ENCODE results near the gene RMRP. TPM values are rescaled to one million over a fixed set of nuclear protein-coding genes. Genes with fewer than 3 reads are reported as not detected.

Gene RMRP
- total and polyA plus RNA-seq, 2 of the 4 experiments (the other 2 are of a cell fraction), result 39.7 to 13,690 TPM

GRCh38 chr9:35675732-35676392, 18.0 kb upstream of the RMRP start (continued):
- TF ChIP-seq CTCF (conservative IDR thresholded peaks at IDR 0.05; ENCODE audit: low read depth, low read length) (no peak), MAFK (IDR thresholded peaks at IDR 0.05; ENCODE audit: low read depth, low read length) (no peak)

GRCh38 chr9:35675204-35675603, 17.4 kb upstream of the RMRP start:
- Histone ChIP-seq H3K4me1 (ENCODE audit: control insufficient read depth, insufficient read depth, low read length) (peaks cover 15% of the 10 kb centered on the region), H3K27me3 (ENCODE audit: control insufficient read depth, insufficient read depth, low read length) (no peaks in the 10 kb centered on the region), H3K4ac (ENCODE audit: low read depth, low read length) (peak overlapping the region; percentile 15; the same call in 1 of the 2 replicates), H2BK15ac (ENCODE audit: low read depth, low read length) (no peak overlapping the region), H2AK9ac (replicated peaks; ENCODE audit: low read depth, low read length, poor library complexity) (no peak overlapping the region), H3K9me3 (ENCODE audit: control insufficient read depth, insufficient read depth, low read length) (no peaks in the 10 kb centered on the region), H3K14ac (replicated peaks; ENCODE audit: low read depth, low read length) (no peak overlapping the region), H4K20me1 (ENCODE audit: insufficient read depth, low read length) (peaks cover 3% of the 10 kb centered on the region; the same call in 1 of the 2 replicates), H2BK5ac (ENCODE audit: low read depth, low read length, poor library complexity, severe bottlenecking) (no peak overlapping the region), H4K91ac (ENCODE audit: insufficient read depth, low read depth, low read length) (no peak overlapping the region), H3K4me2 (ENCODE audit: low read depth, low read length) (no peak overlapping the region; the same call in 1 of the 2 replicates), H3K9ac (ENCODE audit: low read depth, low read length) (no peak overlapping the region), H4K8ac (ENCODE audit: low read depth in 2 of 2, low read length in 2 of 2) (peak overlapping the region in 1 of 2 experiments; percentile 80; a peak in 1 of 4 replicates), H3K79me1 (ENCODE audit: low read depth in 1 of 2, low read length in 2 of 2) (peaks cover 0 to 5% of the 10 kb centered on the region in 2 experiments; a peak in 2 of 4 replicates), H3K27ac (ENCODE audit: insufficient read depth, low read length) (no peak overlapping the region), H2AFZ (replicated peaks; ENCODE audit: low read length, poor library complexity) (peak overlapping the region; percentile 33), H4K5ac (ENCODE audit: low read depth, low read length) (no peak overlapping the region), H3K36me3 (ENCODE audit: control insufficient read depth, insufficient read depth, low read length) (no peaks in the 10 kb centered on the region), H3K4me3 (ENCODE audit: insufficient read depth, low read depth, low read length) (no peak overlapping the region; the same call in 1 of the 2 replicates), H3K23ac (ENCODE audit: low read depth, low read length) (no peak overlapping the region), H2BK20ac (ENCODE audit: low read depth, low read length) (no peak overlapping the region), H3K56ac (ENCODE audit: extremely low read depth, insufficient read depth, low read length) (no peak overlapping the region), H2BK120ac (ENCODE audit: low read depth, low read length) (no peak overlapping the region), H3K9me1 (ENCODE audit: insufficient read depth, low read length) (peaks cover 15% of the 10 kb centered on the region), H3K18ac (ENCODE audit: low read depth, low read length) (no peak overlapping the region), H2AK5ac (ENCODE audit: low read depth, low read length) (no peak overlapping the region)
- WGBS, 2 experiments (ENCODE audit: extremely low coverage in 2 of 2, insufficient read length in 1 of 2), result 73% methylated on average over 5 of the region's 13 CpGs; no CpG with 5 or more reads in 1 of the 2 experiments
- BruUV-seq (replicated peaks), result no TSS peak
- POLR2A ChIA-PET (ENCODE audit: unreplicated experiment), result interaction anchor here (1.7 kb wide), 1 partner anchor 14 kb away, joined by 4 read pairs; no protein-coding TSS in a partner anchor
- intact Hi-C loops (cut with micrococcal nuclease) (no loop called here), in situ Hi-C loops (cut with MboI; ENCODE audit: low sequenced_read_pairs) (no loop called here), dilution Hi-C loops (cut with HindIII; ENCODE audit: low sequenced_read_pairs, unreplicated experiment) (no loop called here)
- CTCF ChIA-PET, result interaction anchor here (1.0 to 1.3 kb wide), 2 partner anchors 14 to 57 kb away, joined by 3 to 5 read pairs; partner anchors contain the start of gene CREB3
- ATAC-seq (ENCODE audit: low read depth) (no peak), DNase-seq (no peak)
- TF ChIP-seq RAD21 (IDR thresholded peaks at IDR 0.05; ENCODE audit: low read length) (no peak), CHD1 (IDR thresholded peaks at IDR 0.05; ENCODE audit: low read depth, low read length) (no peak), ELK1 (IDR thresholded peaks at IDR 0.05; ENCODE audit: borderline replicate concordance, low read depth, low read length) (no peak), MAFK (IDR thresholded peaks at IDR 0.05; ENCODE audit: low read depth, low read length) (no peak), RFX5 (IDR thresholded peaks at IDR 0.05; ENCODE audit: low read depth, low read length) (no peak), USF2 (IDR thresholded peaks at IDR 0.05; ENCODE audit: low read depth, low read length) (no peak), SMC3 (IDR thresholded peaks at IDR 0.05; ENCODE audit: low read depth, low read length) (no peak), NFE2L2 (IDR thresholded peaks at IDR 0.05; ENCODE audit: low read depth, low read length) (no peak), BHLHE40 (IDR thresholded peaks at IDR 0.05; ENCODE audit: low read depth, low read length) (no peak), MAZ (IDR thresholded peaks at IDR 0.05; ENCODE audit: borderline replicate concordance, low read depth, low read length) (no peak)
